DMS114 treated with DMSO at 0.1 percent for 48 hours (cell line): ENCODE results near the gene UFSP2.

Source experiments
- DNase-seq: peaks from one replicate; lab custom pipeline; 2025; ENCODE audit not compliant: unreplicated experiment; lab: John Stamatoyannopoulos, UW

UFSP2 gene

GRCh38 chr4:185357733-185358440 is 67.9 kb downstream of the UFSP2 start:
- DNase-seq, result no peak

GRCh38 chr4:185357211-185357610 is 68.6 kb downstream of the UFSP2 start:
- no peak for DNase-seq

DNA sequence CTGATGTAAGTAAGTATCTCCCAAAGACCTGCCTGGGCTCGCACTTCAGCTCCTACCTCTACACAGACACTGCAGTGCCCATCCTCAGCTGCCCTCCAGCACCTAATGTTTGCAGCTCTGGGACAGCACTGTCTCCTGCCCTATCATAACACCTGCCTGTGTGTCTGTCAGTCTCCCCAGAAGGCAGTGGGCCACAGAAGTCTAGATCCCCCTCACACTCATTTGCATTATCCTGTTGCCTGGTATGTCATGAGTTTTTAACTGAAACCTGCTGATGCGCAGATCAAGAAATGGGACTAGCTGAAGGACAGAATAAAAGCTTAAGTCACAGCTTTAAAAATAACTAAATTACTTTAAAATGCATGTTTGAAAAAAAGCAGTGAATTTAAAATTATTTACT is 73.0 kb downstream of the UFSP2 start:
- DNase-seq, result no peak

DNA sequence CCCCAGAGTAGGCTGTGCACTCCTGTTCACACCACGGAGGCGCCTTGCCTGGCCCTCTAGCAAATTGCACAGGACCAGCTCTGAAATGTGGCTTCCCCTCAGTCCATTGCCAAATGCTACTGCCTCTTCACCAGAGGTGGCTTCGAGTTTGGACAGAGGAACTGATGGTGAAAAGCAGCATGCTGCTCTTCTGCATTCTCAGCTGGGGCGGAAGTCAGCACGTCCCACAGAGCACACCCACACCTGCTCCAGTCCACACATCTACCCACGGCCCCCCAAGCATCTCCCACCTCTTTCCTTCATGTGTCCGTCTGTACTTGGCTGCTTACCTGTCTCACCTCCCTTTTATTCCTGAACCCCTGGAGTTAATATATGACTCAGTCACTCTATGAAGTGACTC is 73.6 kb downstream of the UFSP2 start:
- DNase-seq, result no peak

- DNase-seq, result no peak
These were observed 74.1 kb downstream of the UFSP2 start for GRCh38 chr4:185351691-185352090.
